ENCODE results near the gene PTGER4.

DNA sequence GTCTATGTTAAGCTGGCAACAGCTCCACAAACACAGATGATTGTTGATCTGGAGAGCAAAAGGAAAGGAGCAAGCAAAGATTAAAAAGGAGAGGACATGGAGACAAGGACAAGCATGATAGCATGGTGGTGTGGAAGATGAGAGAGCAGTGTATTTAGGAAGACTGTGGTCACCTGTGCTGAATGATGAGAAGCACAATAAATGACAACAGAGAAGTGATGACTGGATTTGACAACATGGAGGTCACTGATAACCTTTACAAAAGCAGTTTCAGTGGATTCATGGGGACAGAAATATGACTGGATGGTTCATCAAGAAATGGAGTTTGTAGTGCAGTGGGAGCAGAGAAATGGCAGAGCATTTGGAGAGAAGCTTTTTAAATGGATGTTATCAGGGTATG lies 55.9 kb downstream of the PTGER4 start:
- TF ChIP-seq, protein P1, sequence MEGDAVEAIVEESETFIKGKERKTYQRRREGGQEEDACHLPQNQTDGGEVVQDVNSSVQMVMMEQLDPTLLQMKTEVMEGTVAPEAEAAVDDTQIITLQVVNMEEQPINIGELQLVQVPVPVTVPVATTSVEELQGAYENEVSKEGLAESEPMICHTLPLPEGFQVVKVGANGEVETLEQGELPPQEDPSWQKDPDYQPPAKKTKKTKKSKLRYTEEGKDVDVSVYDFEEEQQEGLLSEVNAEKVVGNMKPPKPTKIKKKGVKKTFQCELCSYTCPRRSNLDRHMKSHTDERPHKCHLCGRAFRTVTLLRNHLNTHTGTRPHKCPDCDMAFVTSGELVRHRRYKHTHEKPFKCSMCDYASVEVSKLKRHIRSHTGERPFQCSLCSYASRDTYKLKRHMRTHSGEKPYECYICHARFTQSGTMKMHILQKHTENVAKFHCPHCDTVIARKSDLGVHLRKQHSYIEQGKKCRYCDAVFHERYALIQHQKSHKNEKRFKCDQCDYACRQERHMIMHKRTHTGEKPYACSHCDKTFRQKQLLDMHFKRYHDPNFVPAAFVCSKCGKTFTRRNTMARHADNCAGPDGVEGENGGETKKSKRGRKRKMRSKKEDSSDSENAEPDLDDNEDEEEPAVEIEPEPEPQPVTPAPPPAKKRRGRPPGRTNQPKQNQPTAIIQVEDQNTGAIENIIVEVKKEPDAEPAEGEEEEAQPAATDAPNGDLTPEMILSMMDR (conservative IDR thresholded peaks at IDR 0.05; ENCODE audit: low read length): no peak
- no peak for TF ChIP-seq EZH2phosphoT487 (IDR thresholded peaks at IDR 0.05; ENCODE audit: borderline replicate concordance)

All from Loucy (cell line).